Subcutaneous abdominal adipose tissue (tissue), 5 donors: Measurements from ENCODE around the gene MROH2B.

ENCODE experiments used
- H3K27ac ChIP-seq: one replicate; pipeline ENCODE4 v1.7.0; 2013; ENCODE audit warnings: low read depth, mild to moderate bottlenecking, inconsistent platforms, low read length, moderate library complexity
- H3K27me3 ChIP-seq, 5 donors: one replicate each; pipeline ENCODE4 v1.7.0; 2013; ENCODE audit warnings: low read length in 5 of 5, inconsistent platforms in 1 of 5; ENCODE audit not compliant: control insufficient read depth in 5 of 5, insufficient read depth in 4 of 5
- H3K36me3 ChIP-seq, 5 donors: one replicate each; pipeline ENCODE4 v1.7.0; 2013; ENCODE audit warnings: low read length in 5 of 5; ENCODE audit not compliant: control insufficient read depth in 5 of 5, insufficient read depth in 5 of 5
- H3K4me1 ChIP-seq, 5 donors: one replicate each; pipeline ENCODE4 v1.7.0; 2013; ENCODE audit warnings: low read length in 5 of 5, mild to moderate bottlenecking in 3 of 5, moderate library complexity in 1 of 5; ENCODE audit not compliant: control insufficient read depth in 5 of 5, insufficient read depth in 5 of 5
- H3K4me3 ChIP-seq, 5 donors: one replicate each; pipeline ENCODE4 v1.7.0; 2013; ENCODE audit warnings: low read length in 5 of 5, low read depth in 1 of 5
- H3K9ac ChIP-seq, 5 donors: one replicate each; pipeline ENCODE4 v1.7.0; 2013; ENCODE audit warnings: low read length in 5 of 5, mild to moderate bottlenecking in 4 of 5, moderate library complexity in 3 of 5
- H3K9me3 ChIP-seq, 5 donors: one replicate each; pipeline ENCODE4 v1.7.0; 2013; ENCODE audit warnings: low read length in 5 of 5; ENCODE audit not compliant: control insufficient read depth in 5 of 5
- donor health status: healthy.
- donor health status: healthy.
- donor health status: healthy.
- donor health status: healthy.
- donor health status: healthy.

The MROH2B gene

GRCh38 chr5:41093803-41094202, 22.7 kb upstream of the MROH2B start:
- Histone ChIP-seq H3K36me3 (no peaks in the 10 kb centered on the region), H3K27me3 (no peaks in the 10 kb centered on the region), H3K27ac (no peak overlapping the region), H3K9ac (no peak overlapping the region), H3K4me3 (no peak overlapping the region), H3K4me1 (peaks cover 0 to 4% (median 0%) of the 10 kb centered on the region in 5 donors), H3K9me3 (peaks cover 0 to 3% (median 0%) of the 10 kb centered on the region in 5 donors)

GRCh38 chr5:41087461-41087860, 16.3 kb upstream of the MROH2B start:
- Histone ChIP-seq H3K4me3 (no peak overlapping the region), H3K9ac (no peak overlapping the region), H3K9me3 (peaks cover 0 to 3% (median 0%) of the 10 kb centered on the region in 5 donors), H3K27ac (no peak overlapping the region), H3K36me3 (no peaks in the 10 kb centered on the region), H3K27me3 (no peaks in the 10 kb centered on the region), H3K4me1 (no peaks in the 10 kb centered on the region)

GRCh38 chr5:41083306-41083705, 12.2 kb upstream of the MROH2B start:
- Histone ChIP-seq H3K9me3 (no peaks in the 10 kb centered on the region), H3K9ac (no peak overlapping the region), H3K4me3 (no peak overlapping the region), H3K4me1 (no peaks in the 10 kb centered on the region), H3K36me3 (no peaks in the 10 kb centered on the region), H3K27ac (no peak overlapping the region), H3K27me3 (no peaks in the 10 kb centered on the region)

GRCh38 chr5:41071975-41072374, 833 bp upstream of the MROH2B start:
- H3K4me3 ChIP-seq: no peak overlapping the region
- no peak overlapping the region for H3K27ac ChIP-seq
- no peak overlapping the region for H3K9ac ChIP-seq
- no peaks in the 10 kb centered on the region for H3K9me3 ChIP-seq
- no peaks in the 10 kb centered on the region for H3K4me1 ChIP-seq
- H3K27me3 ChIP-seq: no peaks in the 10 kb centered on the region
- H3K36me3 ChIP-seq: no peaks in the 10 kb centered on the region

- no peaks in the 10 kb centered on the region for H3K36me3 ChIP-seq
- H3K27ac ChIP-seq: no peak overlapping the region
- no peaks in the 10 kb centered on the region for H3K27me3 ChIP-seq
- H3K4me1 ChIP-seq: no peaks in the 10 kb centered on the region
- H3K9me3 ChIP-seq: no peaks in the 10 kb centered on the region
- H3K9ac ChIP-seq: no peak overlapping the region
- H3K4me3 ChIP-seq: no peak overlapping the region
Measured at GRCh38 chr5:41067714-41068568, 3.2 kb downstream of the MROH2B start.

- H3K27me3 ChIP-seq: no peaks in the 10 kb centered on the region
- no peak overlapping the region for H3K27ac ChIP-seq
- H3K9ac ChIP-seq: no peak overlapping the region
- H3K4me3 ChIP-seq: no peak overlapping the region
- no peaks in the 10 kb centered on the region for H3K4me1 ChIP-seq
- no peaks in the 10 kb centered on the region for H3K9me3 ChIP-seq
- H3K36me3 ChIP-seq: no peaks in the 10 kb centered on the region
Measured at GRCh38 chr5:41065691-41066335, 5.3 kb downstream of the MROH2B start.

GRCh38 chr5:41057940-41058339, 13.2 kb downstream of the MROH2B start:
- H3K36me3 ChIP-seq: no peaks in the 10 kb centered on the region
- no peak overlapping the region for H3K4me3 ChIP-seq
- no peak overlapping the region for H3K27ac ChIP-seq
- no peaks in the 10 kb centered on the region for H3K27me3 ChIP-seq
- peaks cover 0 to 2% (median 0%) of the 10 kb centered on the region in 5 donors for H3K4me1 ChIP-seq
- H3K9me3 ChIP-seq: no peaks in the 10 kb centered on the region
- H3K9ac ChIP-seq: no peak overlapping the region

- Histone ChIP-seq H3K4me3 (no peak overlapping the region), H3K27ac (no peak overlapping the region), H3K36me3 (no peaks in the 10 kb centered on the region), H3K9me3 (no peaks in the 10 kb centered on the region), H3K9ac (no peak overlapping the region), H3K27me3 (no peaks in the 10 kb centered on the region), H3K4me1 (peaks cover 0 to 2% (median 0%) of the 10 kb centered on the region in 5 donors)
Measured at GRCh38 chr5:41057231-41057630, 13.9 kb downstream of the MROH2B start.

GRCh38 chr5:41048986-41049385, 22.2 kb downstream of the MROH2B start:
- H3K4me3 ChIP-seq: no peak overlapping the region

GRCh38 chr5:41043109-41043747, 27.9 kb downstream of the MROH2B start:
- Histone ChIP-seq H3K9me3 (no peaks in the 10 kb centered on the region), H3K4me3 (no peak overlapping the region), H3K27ac (no peak overlapping the region), H3K36me3 (no peaks in the 10 kb centered on the region), H3K9ac (no peak overlapping the region), H3K27me3 (no peaks in the 10 kb centered on the region), H3K4me1 (no peaks in the 10 kb centered on the region)

More at GRCh38 chr5:41048986-41049385, 22.2 kb downstream of the MROH2B start:
- Histone ChIP-seq H3K27me3 (no peaks in the 10 kb centered on the region), H3K4me1 (no peaks in the 10 kb centered on the region), H3K9me3 (no peaks in the 10 kb centered on the region), H3K36me3 (no peaks in the 10 kb centered on the region), H3K9ac (no peak overlapping the region), H3K27ac (no peak overlapping the region)
